HCT116 (cell line): ENCODE results near the gene METTL2B. TPM values are rescaled to one million over a fixed set of nuclear protein-coding genes. Genes with fewer than 3 reads are reported as not detected.
"Not testable (repeated sequence)": the region's sequence is repeated elsewhere in the genome, so short reads cannot be mapped to it uniquely, and the experiment has no call there.

Experiments
- ATAC-seq: fragments of 200-7000 bp; cut with Tn5 transposase; 2 replicates; pipeline ENCODE4 v1.9.1; 2020; ENCODE audit warnings: mild to moderate bottlenecking, moderate library complexity
- BruUV-seq: library from RNA; stranded (reverse); fragments of 400-500 nt; replicated peaks from 2 replicates; lab custom pipeline; 2021; lab: Mats Ljungman, UMichigan
- CTCF ChIA-PET: fragments of 300-600 bp; sonication (Branson Sonifier 250); formaldehyde crosslinking; loops from one replicate; lab custom pipeline; 2021; ENCODE audit warnings: antibody characterized with exemption; lab: Charles Lee
- POLR2A ChIA-PET: fragments of 300-600, 350-600 bp; sonication (Branson Sonifier 250); formaldehyde crosslinking; loops from one replicate; lab custom pipeline; 2021; ENCODE audit warnings: antibody characterized with exemption; lab: Charles Lee
- RAD21 ChIA-PET, 2 experiments: fragments of 300-600 bp; sonication (Branson Sonifier 250); formaldehyde crosslinking; loops; one replicate each; lab custom pipeline; 2023; ENCODE audit warnings: low total read pairs in 2 of 2; ENCODE audit not compliant: uncharacterized antibody in 2 of 2, unreplicated experiment in 2 of 2, low non-redundant PET in 1 of 2; lab: Charles Lee
- DNase-seq: peaks from one replicate; pipeline ENCODE4 v3.0.0-alpha.2; 2010; ENCODE audit warnings: low read depth, low spot score
- H2AFZ ChIP-seq: fragments of 200-600 bp; shearing (Covaris generic), sonication (generic); 2 replicates; pipeline ENCODE4 v1.6.1; 2017; ENCODE audit warnings: low read depth, mixed run types, mixed read lengths, antibody characterized with exemption, low read length; ENCODE audit not compliant: poor library complexity, severe bottlenecking
- H3K27ac ChIP-seq: 2 replicates; pipeline ENCODE4 v1.5.1; 2012; ENCODE audit warnings: low read depth, low read length
- H3K27me3 ChIP-seq: fragments of 200-600 bp; sonication (generic); 2 replicates; pipeline ENCODE4 v1.6.1; 2016; ENCODE audit warnings: mixed run types, low read length, mixed read lengths; ENCODE audit not compliant: insufficient read depth
- H3K36me3 ChIP-seq, 2 experiments: fragments of 200-500 bp in 1 of 2; fragments of 200-600 bp in 1 of 2; sonication (Bioruptor generic) in 1 of 2; sonication (generic) in 1 of 2; 2 replicates each; pipeline versions ENCODE4 v1.5.1 to v1.6.1; 2014 to 2016; ENCODE audit warnings: low read length in 2 of 2, inconsistent platforms in 1 of 2, mixed read lengths in 1 of 2, mixed run types in 1 of 2; ENCODE audit not compliant: insufficient read depth in 2 of 2, control insufficient read depth in 1 of 2
- H3K4me1 ChIP-seq, 2 experiments: fragments of 200-600 bp in 1 of 2; sonication (generic) in 1 of 2; 2 replicates each; pipeline versions ENCODE4 v1.5.1 to v1.6.1; 2012 to 2017; ENCODE audit warnings: low read length in 2 of 2, inconsistent platforms in 1 of 2, mild to moderate bottlenecking in 1 of 2, mixed read lengths in 1 of 2, mixed run types in 1 of 2, moderate library complexity in 1 of 2; ENCODE audit not compliant: insufficient read depth in 2 of 2, control insufficient read depth in 1 of 2
- H3K4me2 ChIP-seq: fragments of 200-600 bp; sonication (generic); 2 replicates; pipeline ENCODE4 v1.6.1; 2017; ENCODE audit warnings: mixed run types, low read length, mixed read lengths
- H3K4me3 ChIP-seq, 2 experiments: fragments of 200-600 bp in 1 of 2; sonication (generic) in 1 of 2; replicated peaks in 1 of 2; 2 replicates each; pipeline ENCODE4 v1.5.1; 2011 to 2016; ENCODE audit warnings: low read length in 2 of 2, control low read depth in 1 of 2, low read depth in 1 of 2, mild to moderate bottlenecking in 1 of 2, mixed read lengths in 1 of 2, mixed run types in 1 of 2
- H3K79me2 ChIP-seq: fragments of 200-600 bp; sonication (generic); 2 replicates; pipeline ENCODE4 v1.6.1; 2017; ENCODE audit warnings: mild to moderate bottlenecking, mixed run types, low read length, moderate library complexity, mixed read lengths; ENCODE audit not compliant: insufficient read depth
- H3K9ac ChIP-seq: fragments of 200-600 bp; sonication (generic); 2 replicates; pipeline ENCODE4 v1.6.1; 2016; ENCODE audit warnings: low read length, mixed read lengths
- H3K9me2 ChIP-seq: fragments of 200-600 bp; sonication (generic), shearing (Covaris generic); 2 replicates; pipeline ENCODE4 v1.6.1; 2017; ENCODE audit warnings: mixed run types, mild to moderate bottlenecking, moderate library complexity; ENCODE audit not compliant: insufficient read depth
- H3K9me3 ChIP-seq, 2 experiments: fragments of 200-500 bp in 1 of 2; fragments of 200-600 bp in 1 of 2; sonication (Bioruptor generic) in 1 of 2; sonication (generic) in 1 of 2; 2 replicates each; pipeline ENCODE4 v1.6.1; 2014 to 2017; ENCODE audit warnings: low read length in 2 of 2, mixed read lengths in 2 of 2, inconsistent platforms in 1 of 2, low read depth in 1 of 2, mild to moderate bottlenecking in 1 of 2, mixed run types in 1 of 2, moderate library complexity in 1 of 2; ENCODE audit not compliant: control insufficient read depth in 1 of 2, insufficient read depth in 1 of 2
- H4K20me1 ChIP-seq: fragments of 200-600 bp; sonication (generic), shearing (Covaris generic); 2 replicates; pipeline ENCODE4 v1.6.1; 2017; ENCODE audit warnings: mixed run types, mild to moderate bottlenecking, moderate library complexity; ENCODE audit not compliant: insufficient read depth
- CBX3 ChIP-seq: IDR thresholded peaks from 2 replicates; pipeline ENCODE4 v1.6.1; 2012; ENCODE audit warnings: low read depth
- FOSL1 ChIP-seq: IDR thresholded peaks from 2 replicates; pipeline ENCODE4 v1.6.1; 2012; ENCODE audit warnings: low read depth
- JUND ChIP-seq: IDR thresholded peaks from 2 replicates; pipeline ENCODE4 v1.6.1; 2012
- POLR2AphosphoS5 ChIP-seq: IDR thresholded peaks from 2 replicates; pipeline ENCODE4 v1.6.1; 2011; ENCODE audit warnings: mild to moderate bottlenecking, low read depth, low read length, moderate library complexity
- intact Hi-C: fragments of 100-400 bp; cut with micrococcal nuclease; formaldehyde crosslinking; loops from 2 replicates; pipeline ENCODE4 v1.10.0; 2022
- total RNA-seq: library from RNA; stranded (reverse); gene quantifications from one replicate; pipeline ENCODE4 v1.2.1, GENCODE V29; 2021; ENCODE audit not compliant: unreplicated experiment

Gene METTL2B
- total RNA-seq, 1 experiment from 2014 or later, result 45.7 TPM

GRCh38 chr7:128523226-128523931 is 46.8 kb downstream of the METTL2B start:
- H3K9me2 ChIP-seq, POLR2A ChIA-PET, H3K36me3 ChIP-seq, H3K27me3 ChIP-seq, H3K9ac ChIP-seq, H3K27ac ChIP-seq, H3K4me3 ChIP-seq, H3K79me2 ChIP-seq, H3K9me3 ChIP-seq, RAD21 ChIA-PET, intact Hi-C loops, BruUV-seq, H4K20me1 ChIP-seq: not testable (repeated sequence)
- DNase-seq, result peak; percentile 54
- CTCF ChIA-PET, result interaction anchor here (1.0 kb wide), 1 partner anchor 176 kb away, joined by 3 read pairs; no protein-coding TSS in a partner anchor
- peaks cover 9 to 13% of the 10 kb centered on the region in 2 experiments; a peak in 3 of 4 replicates for H3K4me1 ChIP-seq
- peak overlapping the region; percentile 57 for H3K4me2 ChIP-seq
- TF ChIP-seq CBX3 (peak; percentile 67), JUND (peak; percentile 76), FOSL1 (peak; percentile 72), POLR2AphosphoS5 (peak; percentile 50; the same call in 1 of the 2 replicates)
- H2AFZ ChIP-seq, result peak overlapping the region; percentile 16
- ATAC-seq, result peak; percentile 87

- ATAC-seq, POLR2A ChIA-PET, H3K9me3 ChIP-seq, intact Hi-C loops, H3K36me3 ChIP-seq, H2AFZ ChIP-seq, BruUV-seq, H3K27ac ChIP-seq, H3K9ac ChIP-seq, H4K20me1 ChIP-seq, H3K4me3 ChIP-seq, DNase-seq, H3K79me2 ChIP-seq, H3K4me2 ChIP-seq, RAD21 ChIA-PET, H3K27me3 ChIP-seq, H3K9me2 ChIP-seq: not testable (repeated sequence)
- CTCF ChIA-PET, result interaction anchor here (1.0 kb wide), 1 partner anchor 177 kb away, joined by 3 read pairs; no protein-coding TSS in a partner anchor
- peaks cover 9 to 13% of the 10 kb centered on the region in 2 experiments; a peak in 3 of 4 replicates for H3K4me1 ChIP-seq
These were observed 47.5 kb downstream of the METTL2B start for GRCh38 chr7:128523932-128524524.

- POLR2A ChIA-PET, result interaction anchor here (0.6 kb wide), 1 partner anchor 1446 kb away, joined by 6 read pairs; no protein-coding TSS in a partner anchor
- H4K20me1 ChIP-seq, ATAC-seq, H3K9ac ChIP-seq, H3K79me2 ChIP-seq, H3K27ac ChIP-seq, H3K27me3 ChIP-seq, RAD21 ChIA-PET, H3K4me2 ChIP-seq, H3K36me3 ChIP-seq, DNase-seq, intact Hi-C loops, H2AFZ ChIP-seq, H3K4me3 ChIP-seq, H3K9me3 ChIP-seq, BruUV-seq, H3K9me2 ChIP-seq: not testable (repeated sequence)
- H3K4me1 ChIP-seq, result peaks cover 9 to 21% of the 10 kb centered on the region in 2 experiments; a peak in 3 of 4 replicates
- CTCF ChIA-PET, result interaction anchor here (0.7 kb wide), 1 partner anchor 17 kb away, joined by 4 read pairs; no protein-coding TSS in a partner anchor
These were observed 49.0 kb downstream of the METTL2B start for GRCh38 chr7:128525584-128525983.

- H2AFZ ChIP-seq, H4K20me1 ChIP-seq, ATAC-seq, H3K4me2 ChIP-seq, DNase-seq, H3K4me3 ChIP-seq, H3K9ac ChIP-seq, H3K27ac ChIP-seq, H3K79me2 ChIP-seq, H3K27me3 ChIP-seq, RAD21 ChIA-PET, intact Hi-C loops, CTCF ChIA-PET, H3K36me3 ChIP-seq, H3K9me2 ChIP-seq, BruUV-seq, H3K9me3 ChIP-seq: not testable (repeated sequence)
- POLR2A ChIA-PET, result interaction anchor here (0.6 kb wide), 1 partner anchor 1446 kb away, joined by 6 read pairs; no protein-coding TSS in a partner anchor
- H3K4me1 ChIP-seq, result peaks cover 9 to 21% of the 10 kb centered on the region in 2 experiments; a peak in 3 of 4 replicates
These were observed 49.5 kb downstream of the METTL2B start for GRCh38 chr7:128526062-128526466.
